DMS53 treated with DMSO at 0.1 percent for 48 hours (cell line): ENCODE data around the gene MX1.
"Not testable (repeated sequence)": the region's sequence is repeated elsewhere in the genome, so short reads cannot be mapped to it uniquely, and the experiment has no call there.

Experiments
- DNase-seq: peaks from one replicate; lab custom pipeline; 2025; ENCODE audit not compliant: unreplicated experiment; lab: John Stamatoyannopoulos, UW

MX1 gene

GRCh38 chr21:41407541-41408460 lies 18.2 kb upstream of the MX1 start:
- no peak for DNase-seq

- DNase-seq = no peak
Measured at GRCh38 chr21:41410361-41410760, 15.7 kb upstream of the MX1 start.

- DNase-seq = no peak
Measured at GRCh38 chr21:41410767-41411448, 15.1 kb upstream of the MX1 start.

GRCh38 chr21:41411449-41412089 lies 14.5 kb upstream of the MX1 start:
- DNase-seq = no peak

- not testable (repeated sequence) for DNase-seq
Measured at GRCh38 chr21:41417505-41417904, 8.5 kb upstream of the MX1 start.

- no peak for DNase-seq
Measured at GRCh38 chr21:41418393-41418792, 7.6 kb upstream of the MX1 start.

GRCh38 chr21:41418956-41419680 lies 6.9 kb upstream of the MX1 start:
- no peak for DNase-seq

GRCh38 chr21:41419921-41420862 lies 5.8 kb upstream of the MX1 start:
- peak; percentile 57 for DNase-seq

GRCh38 chr21:41420998-41421397 lies 5.0 kb upstream of the MX1 start:
- not testable (repeated sequence) for DNase-seq

GRCh38 chr21:41422546-41423304 lies 3.3 kb upstream of the MX1 start:
- DNase-seq = no peak

- DNase-seq = not testable (repeated sequence)
Measured at GRCh38 chr21:41423305-41423636, 2.8 kb upstream of the MX1 start.

- no peak for DNase-seq
Measured at GRCh38 chr21:41425588-41425953, 468 bp upstream of the MX1 start.

- DNase-seq = no peak
Measured at GRCh38 chr21:41426676-41427404, 801 bp downstream of the MX1 start.

GRCh38 chr21:41427556-41427955 lies 1.5 kb downstream of the MX1 start:
- DNase-seq = no peak

- no peak for DNase-seq
Measured at GRCh38 chr21:41428311-41428710, 2.3 kb downstream of the MX1 start.

GRCh38 chr21:41428847-41429246 lies 2.8 kb downstream of the MX1 start:
- no peak for DNase-seq

GRCh38 chr21:41429305-41429704 lies 3.3 kb downstream of the MX1 start:
- no peak for DNase-seq

GRCh38 chr21:41429925-41430491 lies 4.0 kb downstream of the MX1 start:
- DNase-seq = no peak
